ENCODE results near the gene CDC42. TPM values are rescaled to one million over a fixed set of nuclear protein-coding genes. Genes with fewer than 3 reads are reported as not detected.

CDC42 gene
- total and polyA plus RNA-seq, 8 donors = 277 to 381 (median 335) TPM

GRCh38 chr1:22137004-22137720 lies 84.7 kb downstream of the CDC42 start:
- ATAC-seq = no peak
- H3K4me3 ChIP-seq = no peak overlapping the region
- H3K36me3 ChIP-seq = no peaks in the 10 kb centered on the region
- H3K27ac ChIP-seq = no peak overlapping the region
- intact Hi-C loops (cut with DNase I) = loop anchor here in 1 of 2 donors (10.0 kb wide), 2 partner anchors 148 to 278 kb away; no protein-coding TSS in a partner anchor
- peaks cover 8 to 18% of the 10 kb centered on the region in 2 donors for H3K4me1 ChIP-seq
- H3K9me3 ChIP-seq = no peaks in the 10 kb centered on the region
- H3K27me3 ChIP-seq = peaks cover 16 to 65% of the 10 kb centered on the region in 2 donors
- peak in 3 of 4 donors; percentile 53 to 73 (median 60) for DNase-seq
- no peak for TF ChIP-seq CTCF (IDR thresholded peaks at IDR 0.05)

DNA sequence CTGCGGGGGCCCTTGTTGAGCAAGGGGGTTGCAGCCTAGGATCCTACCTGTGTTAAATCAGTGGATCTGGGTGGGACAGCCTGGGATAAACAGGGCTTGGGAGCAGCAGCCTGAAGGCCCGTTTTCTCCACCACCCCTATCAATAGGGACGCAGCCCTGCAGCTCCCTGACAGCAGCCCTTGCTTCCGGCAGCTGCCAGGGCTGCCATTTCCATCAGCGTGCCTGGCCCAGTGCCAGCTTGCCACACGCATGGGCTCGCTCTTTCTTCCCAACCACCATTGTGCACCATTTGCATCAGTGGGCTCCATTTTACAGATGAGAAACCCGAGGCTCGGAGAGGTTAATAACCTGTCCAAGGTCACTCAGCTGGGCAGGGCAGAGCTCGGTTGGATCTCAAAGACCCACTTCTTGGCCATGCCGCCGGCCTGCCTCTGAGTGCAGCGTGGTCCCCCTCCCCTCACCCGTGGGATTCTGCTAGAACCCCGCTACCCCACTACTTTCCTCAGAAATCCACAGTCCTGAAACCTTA lies 86.6 kb downstream of the CDC42 start:
- Histone ChIP-seq H3K4me1 (peaks cover 8 to 10% of the 10 kb centered on the region in 2 donors), H3K36me3 (no peaks in the 10 kb centered on the region), H3K9me3 (no peaks in the 10 kb centered on the region), H3K27ac (no peak overlapping the region), H3K4me3 (no peak overlapping the region), H3K27me3 (peaks cover 23 to 67% of the 10 kb centered on the region in 2 donors)
- no peak for ATAC-seq
- DNase-seq = peak in 1 of 4 donors; percentile 44
- no peak for TF ChIP-seq CTCF (IDR thresholded peaks at IDR 0.05)
- intact Hi-C loops (cut with DNase I) = loop anchor here in 1 of 2 donors (10.0 kb wide), 2 partner anchors 146 to 276 kb away; no protein-coding TSS in a partner anchor

DNA sequence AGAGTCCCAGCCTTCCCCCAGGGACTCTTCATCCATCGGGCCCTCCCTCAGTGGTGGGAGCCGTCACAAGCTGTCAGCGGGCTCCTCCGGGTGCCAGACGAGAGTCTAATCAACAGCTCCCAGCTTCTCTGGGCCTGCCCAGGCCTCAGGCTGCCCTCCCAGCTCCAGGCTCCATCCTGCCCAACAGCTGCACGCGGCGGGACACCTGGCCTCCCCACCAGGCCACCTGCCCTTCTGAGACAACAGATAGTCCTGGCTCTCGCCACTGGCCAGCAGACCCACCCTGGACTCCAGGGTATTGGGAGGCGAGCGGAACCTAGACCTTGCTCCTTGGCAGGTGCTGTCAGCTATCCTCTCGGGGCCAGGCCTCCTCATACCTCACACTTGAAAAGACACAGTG lies 87.3 kb downstream of the CDC42 start:
- no peak for TF ChIP-seq CTCF (IDR thresholded peaks at IDR 0.05)
- no peak for ATAC-seq
- Histone ChIP-seq H3K4me1 (peaks cover 8 to 10% of the 10 kb centered on the region in 2 donors), H3K27ac (no peak overlapping the region), H3K9me3 (no peaks in the 10 kb centered on the region), H3K4me3 (no peak overlapping the region), H3K27me3 (peaks cover 24 to 68% of the 10 kb centered on the region in 2 donors), H3K36me3 (no peaks in the 10 kb centered on the region)
- intact Hi-C loops (cut with DNase I) = loop anchor here in 1 of 2 donors (10.0 kb wide), 2 partner anchors 145 to 275 kb away; no protein-coding TSS in a partner anchor
- peak in 1 of 4 donors; percentile 71 for DNase-seq

Other genes starting within 250 kb of the CDC42 start
- under 1 TPM; 0.10 to 0.26 TPM for gene LDLRAD2, start 240.4 kb upstream of the CDC42 start, total RNA-seq
- 1 to 10 TPM; 3.9 to 5.9 (median 5.2) TPM for gene LDLRAD2, start 240.4 kb upstream of the CDC42 start, polyA plus RNA-seq (ENCODE audit: insufficient read length in 6 of 6)
- gene HSPG2, start 115.4 kb upstream of the CDC42 start, total RNA-seq = 100 to 1,000 TPM; 324 to 434 TPM
- 100 to 1,000 TPM; 150 to 218 (median 175) TPM for gene HSPG2, start 115.4 kb upstream of the CDC42 start, polyA plus RNA-seq (ENCODE audit: insufficient read length in 6 of 6)
- not detected for gene CELA3B, start 75.7 kb upstream of the CDC42 start, total RNA-seq
- under 1 TPM in 2 of 6 donors, not detected in 4; 0.27 to 0.71 TPM for gene CELA3B, start 75.7 kb upstream of the CDC42 start, polyA plus RNA-seq (ENCODE audit: insufficient read length in 6 of 6)
- not detected for gene CELA3A, start 51.1 kb upstream of the CDC42 start, total RNA-seq
- not detected for gene CELA3A, start 51.1 kb upstream of the CDC42 start, polyA plus RNA-seq (ENCODE audit: insufficient read length in 6 of 6)
- 1 to 10 TPM; 1.8 to 4.0 TPM for gene WNT4, start 90.4 kb downstream of the CDC42 start, total RNA-seq
- gene WNT4, start 90.4 kb downstream of the CDC42 start, polyA plus RNA-seq (ENCODE audit: insufficient read length in 6 of 6) = 1 to 10 TPM; 2.3 to 3.4 (median 2.8) TPM